HG02885 (cell line): ENCODE data around the gene MEF2C.
"Not testable (repeated sequence)": the region's sequence is repeated elsewhere in the genome, so short reads cannot be mapped to it uniquely, and the experiment has no call there.

Source experiments
- ATAC-seq: cut with Tn5 transposase; IDR thresholded peaks from one replicate; pipeline ENCODE4 v1.9.1; 2021; ENCODE audit warnings: mild to moderate bottlenecking; ENCODE audit not compliant: unreplicated experiment, poor library complexity

Gene MEF2C

DNA sequence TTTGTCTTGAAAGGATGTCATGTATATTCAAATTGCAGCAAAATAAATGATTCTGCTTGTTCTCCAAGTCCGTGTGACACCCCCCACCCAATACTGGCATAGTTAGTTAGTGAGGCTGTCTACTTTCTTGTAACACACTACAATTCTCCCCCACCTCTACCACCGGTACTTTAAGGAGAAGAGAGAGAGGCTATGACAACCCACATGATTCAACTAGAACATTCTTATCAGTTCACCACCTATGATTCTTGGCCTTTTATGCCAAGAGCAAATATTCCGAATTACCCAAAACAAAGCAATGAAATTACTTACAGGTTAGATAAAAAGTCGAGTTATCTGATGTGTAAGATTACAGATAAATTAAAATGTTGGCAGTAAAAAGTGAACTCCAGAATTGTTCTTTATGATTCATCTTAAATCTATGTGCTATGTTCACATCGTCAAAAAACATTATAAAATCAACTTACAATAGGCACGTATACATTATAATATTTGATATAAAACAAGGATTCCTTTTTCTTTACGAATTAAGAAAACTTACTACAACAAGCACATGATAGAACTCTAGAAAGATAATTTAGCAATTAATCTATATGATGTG lies 14.4 kb downstream of the MEF2C start:
- no peak for ATAC-seq

DNA sequence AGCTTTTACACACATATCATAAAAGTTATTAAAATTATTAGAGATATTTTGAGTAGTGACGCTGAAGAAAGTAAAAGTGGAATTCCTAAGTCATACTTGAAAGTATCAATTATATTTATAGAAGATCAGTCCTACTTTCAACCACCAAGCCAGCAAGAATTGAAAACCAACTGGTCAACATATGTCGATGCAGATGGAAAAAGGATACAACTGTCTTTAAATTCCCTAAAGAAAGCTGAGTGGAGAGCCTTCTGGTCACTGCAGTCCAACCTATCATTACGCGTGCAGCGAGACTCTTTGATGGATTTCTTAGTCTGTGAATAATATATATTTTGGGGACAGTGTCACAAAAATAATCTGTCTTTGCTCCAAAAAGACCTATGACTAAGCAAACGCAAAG lies 15.3 kb downstream of the MEF2C start:
- no peak for ATAC-seq

DNA sequence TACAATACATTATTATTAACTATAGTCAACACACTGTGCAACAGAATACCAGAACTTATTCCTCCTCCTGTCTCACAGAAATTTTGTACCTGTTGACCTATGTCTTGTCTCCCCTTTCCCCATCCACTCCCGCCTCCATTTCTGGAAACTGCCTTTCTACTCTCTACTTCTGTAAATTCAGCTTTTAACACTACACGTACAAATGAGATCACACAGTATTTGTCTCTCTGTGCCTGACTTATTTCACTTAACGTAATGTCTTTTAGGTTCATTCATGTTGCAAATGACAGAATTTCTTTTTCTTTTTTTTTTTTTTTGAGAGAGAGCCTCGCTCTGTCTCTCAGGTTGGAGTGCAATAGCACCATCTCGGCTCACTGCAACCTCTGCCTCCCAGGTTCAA lies 19.5 kb downstream of the MEF2C start:
- ATAC-seq = no peak

DNA sequence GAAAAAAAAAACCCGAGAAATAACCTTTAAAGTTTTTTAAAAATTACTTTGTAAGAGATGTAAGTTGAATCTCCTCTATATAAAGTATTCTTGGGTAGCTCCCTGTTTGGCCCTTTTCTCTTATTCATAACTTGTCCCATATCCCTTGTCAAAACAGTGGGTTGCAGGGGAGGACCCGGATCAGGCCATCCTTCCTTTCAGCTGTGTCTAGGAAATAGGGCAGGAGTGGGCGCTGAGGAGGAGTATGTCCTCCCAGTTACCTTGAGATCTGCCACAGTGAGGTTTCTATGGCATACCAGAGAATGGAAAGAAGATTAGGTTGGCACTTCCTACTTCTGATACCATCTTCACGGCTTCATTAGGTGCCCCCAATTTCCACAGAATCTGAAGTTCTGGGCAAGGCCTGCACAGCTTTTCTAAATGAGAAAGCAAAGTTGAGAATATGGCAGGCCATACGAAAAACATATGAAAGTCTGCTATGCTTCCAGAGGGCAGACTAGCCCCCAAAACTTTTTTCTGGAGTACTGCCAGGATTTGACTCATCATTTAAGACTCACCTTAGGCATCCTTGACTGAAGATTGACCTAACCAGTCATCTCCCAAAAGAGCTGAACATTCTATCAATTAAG lies 20.3 kb downstream of the MEF2C start:
- ATAC-seq = no peak

DNA sequence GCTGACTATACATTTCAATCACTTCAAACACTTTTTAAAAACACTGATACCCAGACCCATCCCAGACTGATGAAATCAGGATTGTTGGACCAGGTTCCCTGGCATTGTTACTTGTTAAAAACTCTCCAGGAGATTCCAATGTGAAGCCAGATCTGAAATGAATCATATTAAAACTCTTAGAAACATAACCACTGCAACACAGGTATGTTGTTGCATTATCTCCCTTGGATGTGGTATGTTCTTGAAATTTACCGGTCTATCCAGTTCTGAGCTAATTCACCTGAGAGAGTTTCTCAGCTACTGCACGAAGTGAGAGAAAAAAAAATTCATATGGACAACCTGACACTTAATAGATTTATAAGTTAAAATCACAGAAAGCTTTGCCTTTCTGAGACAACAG lies 21.8 kb downstream of the MEF2C start:
- no peak for ATAC-seq

DNA sequence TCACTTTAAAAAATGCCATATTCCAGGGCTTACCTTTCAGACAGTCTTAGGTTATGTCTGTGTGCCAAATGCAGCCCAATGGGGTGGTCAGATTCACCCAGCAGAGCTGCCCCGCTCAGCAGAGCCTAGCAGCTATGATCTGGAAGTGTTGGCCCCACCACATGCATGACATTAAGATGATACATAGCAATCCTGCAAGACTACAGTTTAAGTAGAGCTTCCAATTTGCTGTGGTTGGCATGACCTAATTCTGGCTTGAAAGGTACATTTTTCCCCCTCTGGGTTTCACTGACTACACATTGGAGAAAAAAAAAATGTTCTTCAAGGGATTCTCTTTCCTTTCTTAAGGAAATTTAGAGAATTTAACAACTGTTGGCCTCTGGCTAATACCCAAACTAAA lies 22.5 kb downstream of the MEF2C start:
- ATAC-seq = no peak

DNA sequence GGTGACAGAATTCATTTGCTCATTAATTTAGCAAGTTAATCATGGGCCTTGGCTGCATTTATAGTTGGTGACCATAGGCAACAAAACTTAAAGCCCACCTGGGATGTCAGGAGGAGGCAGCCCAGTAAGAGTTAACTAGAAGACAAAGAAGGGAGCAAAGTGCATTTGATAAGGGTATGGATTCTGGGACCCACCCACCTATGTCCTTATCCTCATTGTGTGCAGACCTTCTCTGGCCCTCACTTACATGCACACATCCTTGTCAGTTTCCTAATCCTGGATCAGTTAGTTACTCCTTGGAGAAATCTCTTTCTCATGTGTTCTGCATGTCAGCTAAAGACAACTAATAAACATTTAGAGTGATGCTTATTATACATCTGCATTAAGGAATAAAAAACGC lies 24.6 kb downstream of the MEF2C start:
- ATAC-seq = no peak

DNA sequence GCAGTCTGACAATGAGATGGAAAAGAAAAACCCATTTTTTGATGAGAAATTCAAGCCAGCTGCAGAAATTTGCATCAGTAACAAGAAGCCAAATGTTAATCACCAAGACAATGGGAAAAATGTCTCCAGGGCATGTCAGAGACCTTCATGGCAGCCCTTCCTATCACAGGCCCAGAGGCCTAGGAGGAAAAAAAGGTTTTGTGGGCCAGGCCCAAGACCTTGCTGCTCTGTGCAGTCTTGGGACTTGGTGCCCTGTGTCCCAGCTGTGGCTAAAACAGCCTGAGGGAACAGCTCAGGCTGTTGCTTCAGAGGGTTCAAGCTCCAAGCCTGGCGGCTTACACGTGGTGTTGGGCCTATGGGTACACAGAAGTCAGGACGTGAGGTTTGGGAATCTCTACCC lies 26.6 kb downstream of the MEF2C start:
- ATAC-seq = not testable (repeated sequence)

DNA sequence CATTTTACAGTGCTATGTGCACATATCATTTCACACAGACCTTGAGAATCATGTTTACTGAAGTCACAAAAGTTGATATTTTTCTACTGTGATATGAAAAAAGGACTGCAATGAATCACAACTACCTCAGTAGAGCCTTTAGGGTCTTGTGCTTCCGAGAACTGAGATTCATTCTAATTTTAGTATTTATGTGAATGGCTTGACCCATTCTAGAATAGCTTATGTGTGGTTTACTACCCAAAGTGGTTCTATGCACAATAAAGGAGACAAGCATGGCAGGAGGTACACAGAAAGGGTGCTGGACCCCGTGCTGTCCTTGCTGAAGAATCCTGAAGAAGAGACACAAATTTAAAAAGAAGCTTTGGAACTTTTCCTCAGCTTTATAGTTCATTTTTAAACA lies 28.2 kb downstream of the MEF2C start:
- ATAC-seq = peak; percentile 61

DNA sequence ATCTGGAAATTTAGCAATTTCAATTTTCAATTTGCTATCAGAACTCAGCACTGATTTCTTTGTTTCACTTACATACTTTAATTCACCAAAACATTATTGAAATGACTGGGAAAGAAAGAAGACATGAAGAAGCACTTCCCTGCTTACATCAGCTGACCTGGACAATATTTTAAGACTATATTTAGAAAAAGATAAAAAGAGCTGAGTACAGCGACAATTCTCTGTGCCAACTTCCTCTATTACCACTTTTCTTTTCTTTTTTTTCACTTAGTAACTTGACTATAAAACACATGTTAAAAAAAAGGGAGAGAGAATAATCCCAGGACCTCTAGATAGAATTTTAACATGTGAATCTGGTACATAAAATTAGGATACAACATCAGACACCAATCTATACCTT lies 35.6 kb downstream of the MEF2C start:
- no peak for ATAC-seq

DNA sequence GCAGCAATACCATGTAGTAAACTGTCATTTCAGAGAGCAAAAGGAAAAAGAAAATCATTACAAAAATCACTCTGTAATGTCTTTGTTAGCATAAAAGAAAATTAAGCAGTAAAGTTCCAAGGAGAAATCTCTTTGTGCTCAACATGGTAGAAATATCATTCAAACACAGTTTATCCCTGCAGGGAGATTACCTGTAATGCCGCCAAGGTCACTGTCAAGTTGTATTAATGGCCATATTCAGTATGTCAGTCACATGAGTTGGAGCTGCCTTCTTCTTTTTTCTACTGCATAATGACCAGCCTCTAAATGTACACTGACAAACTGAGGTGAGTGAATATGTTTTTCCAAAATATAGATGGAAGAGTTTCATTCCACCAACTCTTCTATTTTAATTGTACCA lies 36.5 kb downstream of the MEF2C start:
- no peak for ATAC-seq

DNA sequence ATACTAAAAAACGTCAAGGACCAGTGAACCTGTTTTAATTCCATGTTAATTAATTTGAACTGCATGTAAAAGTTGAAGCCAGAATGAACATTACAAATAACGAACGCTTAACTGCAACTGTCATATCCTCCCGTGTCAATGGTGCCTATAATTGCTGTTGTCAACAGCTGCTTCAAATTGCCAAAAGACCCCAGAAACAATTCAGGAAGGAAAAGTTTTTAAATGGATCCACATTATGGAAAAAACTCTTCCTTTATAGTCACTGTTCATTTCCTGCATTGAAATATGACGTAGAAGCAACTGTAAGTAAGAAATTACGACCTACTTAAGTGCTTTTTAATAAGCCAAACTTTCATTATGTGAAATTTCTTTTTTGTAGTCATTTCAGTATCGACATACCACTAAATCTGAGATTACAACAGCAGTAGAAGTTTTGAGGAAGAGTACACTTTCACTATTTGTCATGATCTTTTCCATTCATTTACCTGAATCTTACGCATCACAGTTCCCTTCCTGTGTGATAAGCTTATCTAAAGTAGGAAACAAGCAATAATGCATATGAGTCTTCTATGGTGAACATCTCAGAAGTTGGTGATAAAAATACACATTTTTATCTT lies 37.8 kb downstream of the MEF2C start:
- peak; percentile 88 for ATAC-seq

DNA sequence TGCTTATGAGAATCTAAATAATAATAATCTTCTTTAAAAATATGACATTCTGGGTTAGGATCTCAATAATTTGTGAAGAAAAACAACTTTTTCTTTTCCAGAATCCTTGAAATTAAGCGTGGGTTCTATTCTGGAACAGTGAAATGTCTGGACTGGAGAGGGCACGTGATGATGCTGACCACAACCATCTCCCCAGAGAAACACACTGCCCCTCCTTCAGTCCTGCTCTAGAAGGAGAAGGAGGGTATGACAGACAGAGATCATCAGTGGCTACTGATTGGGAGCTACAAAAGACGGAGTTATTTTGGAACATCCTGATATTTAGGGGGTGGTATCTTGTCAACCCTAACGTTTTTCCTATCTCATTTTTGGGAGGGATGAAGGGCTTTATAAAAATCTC lies 40.2 kb downstream of the MEF2C start:
- no peak for ATAC-seq

DNA sequence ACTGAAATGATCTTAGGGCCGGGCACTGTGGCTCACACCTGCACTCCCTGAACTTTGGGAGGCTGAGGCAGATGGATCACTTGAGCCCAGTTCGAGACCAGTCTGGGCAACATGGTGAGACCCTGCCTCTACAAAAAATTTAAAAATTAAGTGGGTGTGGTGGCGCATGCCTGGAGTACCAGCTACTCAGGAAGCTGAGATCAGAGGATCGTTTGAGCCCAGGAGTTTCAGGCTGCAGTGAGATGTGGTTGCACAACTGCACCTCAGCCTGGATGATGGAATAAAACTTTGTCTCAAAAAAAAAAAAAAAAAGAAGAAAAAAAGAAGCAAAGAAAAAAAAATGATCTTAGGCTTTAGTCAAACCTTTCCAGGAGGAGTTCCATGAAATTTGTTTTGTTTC lies 41.8 kb downstream of the MEF2C start:
- ATAC-seq = no peak

DNA sequence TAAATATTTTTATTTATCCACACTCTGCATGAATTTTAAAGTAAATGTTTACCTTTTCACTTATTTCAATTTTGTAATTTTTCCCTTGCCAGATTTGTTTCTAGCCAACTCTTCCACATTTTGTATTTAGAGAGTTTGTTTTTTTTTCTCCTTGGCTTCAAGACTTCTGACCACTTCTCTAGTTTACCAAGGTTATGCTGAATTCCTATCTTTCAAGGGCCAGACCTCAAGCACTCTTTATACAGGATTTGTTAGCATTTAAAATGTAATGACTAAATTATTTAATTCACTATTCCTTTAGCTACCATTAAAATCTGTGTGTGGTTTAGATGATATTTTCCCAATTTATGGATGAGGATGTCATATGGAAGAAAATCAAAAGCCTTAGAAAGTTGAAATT lies 42.5 kb downstream of the MEF2C start:
- no peak for ATAC-seq

DNA sequence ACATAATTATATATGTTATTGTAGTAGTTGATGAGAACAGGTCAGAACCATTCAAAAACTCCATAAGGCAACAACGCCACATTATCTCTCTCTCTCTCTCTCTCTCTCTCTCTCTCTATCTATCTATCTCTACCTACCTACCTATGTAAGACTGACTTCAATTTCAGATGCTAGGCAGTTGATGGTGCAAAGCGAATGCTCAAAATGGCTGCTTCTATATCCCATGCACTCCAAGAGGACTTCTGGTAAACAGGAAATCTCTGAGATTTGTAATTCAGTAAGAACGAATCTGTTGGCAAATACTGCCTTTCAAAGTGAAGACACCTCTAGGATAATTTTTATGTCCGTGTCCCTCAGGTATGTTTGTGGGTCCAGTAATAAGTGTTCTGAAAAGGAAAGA lies 43.7 kb downstream of the MEF2C start:
- no peak for ATAC-seq

DNA sequence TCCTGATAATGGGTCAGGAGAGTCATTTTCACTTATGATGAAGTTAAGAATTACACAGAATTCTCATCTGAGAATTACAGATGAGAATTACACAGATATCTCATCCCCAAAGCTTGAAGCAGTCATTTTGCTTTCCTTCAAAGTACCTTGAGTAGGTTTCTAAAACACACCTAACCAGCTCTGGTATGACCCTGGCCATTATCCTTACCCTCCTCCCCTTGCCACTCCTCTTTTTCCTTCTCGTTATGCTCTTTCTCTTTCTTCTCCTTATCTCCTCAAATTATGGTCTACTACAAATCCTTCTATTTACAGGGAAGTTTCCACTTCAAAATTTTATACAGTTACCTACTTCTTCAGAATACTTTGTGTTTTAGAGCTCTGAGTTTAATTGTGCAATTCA lies 44.5 kb downstream of the MEF2C start:
- no peak for ATAC-seq

DNA sequence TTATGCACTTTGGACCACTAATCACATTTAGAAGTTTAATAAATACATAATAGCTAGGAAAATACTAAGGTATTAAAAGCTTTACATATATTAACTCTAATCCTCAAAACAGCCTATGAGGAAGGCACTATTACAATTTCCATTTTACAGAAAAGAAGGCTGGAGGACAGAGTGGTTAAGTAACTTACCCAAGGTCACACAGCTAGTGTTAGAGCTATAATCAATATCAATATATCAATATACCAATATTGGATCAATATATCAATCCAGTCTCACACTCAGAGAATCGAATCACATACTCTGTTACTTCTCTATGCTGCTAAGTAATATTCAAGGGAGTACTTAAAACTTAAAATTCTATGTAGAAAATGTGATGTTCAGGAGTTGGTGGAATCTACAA lies 45.2 kb downstream of the MEF2C start:
- no peak for ATAC-seq

DNA sequence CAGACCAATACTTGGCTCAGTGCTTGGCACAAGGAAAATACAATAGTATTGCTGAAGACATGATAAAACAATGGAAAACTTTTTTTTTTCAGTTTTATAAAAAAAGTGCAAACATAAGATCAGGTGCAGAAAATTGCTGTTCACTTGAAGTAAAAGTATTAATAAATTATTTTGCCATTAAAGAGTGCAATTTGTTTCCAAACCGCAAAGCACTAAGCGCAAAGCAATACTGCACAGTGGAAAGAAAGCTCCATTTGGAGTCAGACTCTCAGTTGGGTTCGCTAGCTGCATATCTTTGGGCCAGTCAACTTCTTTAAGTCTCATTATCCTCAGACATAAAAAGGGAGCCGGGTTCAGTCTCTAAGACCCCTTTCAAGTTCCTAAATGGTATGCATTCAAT lies 45.8 kb downstream of the MEF2C start:
- no peak for ATAC-seq

DNA sequence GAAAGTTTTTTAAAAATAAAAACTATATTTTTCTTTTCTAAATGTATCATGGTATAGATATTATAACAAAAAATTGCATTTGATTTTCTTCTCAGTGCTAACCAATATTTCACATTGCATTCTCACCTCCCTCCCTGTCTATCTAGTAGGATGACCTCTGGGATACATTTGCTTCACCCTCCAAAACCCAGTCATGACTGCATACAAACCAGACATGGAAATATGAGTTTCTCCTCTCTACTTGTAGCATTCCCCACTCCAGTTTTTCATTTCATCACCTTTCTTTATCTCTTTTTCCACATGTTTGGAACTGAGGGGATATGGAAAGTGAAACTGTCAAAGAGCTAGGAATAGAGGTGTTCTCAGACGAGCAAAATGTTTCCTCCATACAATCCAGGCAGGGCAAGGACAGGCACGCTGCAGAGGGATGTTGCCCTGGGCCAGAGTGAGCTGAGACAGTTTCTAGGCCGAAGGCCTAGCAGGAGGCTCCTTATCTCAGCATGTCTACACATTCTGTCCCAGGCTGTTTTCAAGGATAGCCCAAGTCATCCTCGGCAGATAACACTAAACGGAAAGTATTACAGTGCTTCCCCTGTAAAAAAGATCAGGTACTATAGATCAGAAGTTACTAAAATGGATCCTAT lies 46.7 kb downstream of the MEF2C start:
- no peak for ATAC-seq

DNA sequence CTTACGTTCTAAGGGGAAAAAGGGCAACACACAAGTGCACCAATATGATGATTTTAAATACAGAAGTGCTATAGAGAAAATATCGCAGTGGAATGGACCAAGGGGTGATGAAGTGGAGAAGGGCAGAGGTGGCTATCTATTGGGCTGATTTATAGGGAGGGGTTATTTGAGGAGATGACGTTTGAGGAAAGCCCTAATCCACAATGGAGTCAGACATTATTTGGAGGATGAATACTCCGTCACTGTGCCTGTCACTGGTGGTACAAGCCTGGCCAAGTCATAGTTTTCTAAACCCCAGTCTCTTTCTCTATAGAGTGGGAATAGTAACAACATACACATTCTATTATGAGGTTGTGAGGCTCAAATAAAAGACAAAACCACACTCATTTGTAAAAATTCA lies 48.5 kb downstream of the MEF2C start:
- ATAC-seq = no peak

DNA sequence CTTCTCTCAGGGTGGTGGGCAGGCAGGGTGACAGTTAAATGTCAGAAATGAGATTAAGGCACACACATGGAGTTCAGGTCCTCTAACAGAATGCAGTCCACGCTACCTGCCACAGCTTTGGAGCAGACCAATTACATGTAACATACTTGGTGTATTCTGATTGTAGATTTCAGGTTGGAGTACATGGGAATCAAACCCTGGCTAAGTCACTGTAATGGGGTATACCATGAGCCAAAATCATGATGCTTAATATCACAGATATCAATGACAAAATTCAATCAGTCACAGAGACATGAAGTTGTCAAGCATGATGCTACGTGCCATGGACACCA lies 48.9 kb downstream of the MEF2C start:
- no peak for ATAC-seq
